Measurements from ENCODE around the gene CACFD1.

Gene CACFD1

DNA sequence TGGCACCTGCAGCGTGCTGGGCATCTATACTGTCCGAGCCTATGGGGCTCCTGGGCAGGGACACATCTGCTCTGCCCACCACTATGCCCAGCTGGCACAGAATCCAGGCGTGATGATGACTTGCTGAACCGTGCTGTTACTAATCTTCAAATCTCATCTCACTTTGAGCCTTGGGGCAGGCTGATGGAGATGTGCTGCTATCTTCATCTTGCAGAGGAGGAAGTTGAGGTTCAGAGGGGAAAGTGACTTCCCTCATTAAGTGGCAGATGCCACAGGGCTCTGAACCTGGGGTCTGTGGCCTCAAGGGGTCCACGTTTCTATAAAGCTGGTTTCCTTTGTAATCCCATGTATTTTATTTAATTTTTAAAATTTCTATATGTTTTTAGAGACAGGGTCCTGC, 14.4 kb downstream of the CACFD1 start:
- no peak for TF ChIP-seq FOXK2 (IDR thresholded peaks at IDR 0.05)
- ChIA-PET POLR2A (no interaction called here), CTCF (no interaction called here)
- DNase-seq (ENCODE audit: extremely low spot score), result no peak

DNA sequence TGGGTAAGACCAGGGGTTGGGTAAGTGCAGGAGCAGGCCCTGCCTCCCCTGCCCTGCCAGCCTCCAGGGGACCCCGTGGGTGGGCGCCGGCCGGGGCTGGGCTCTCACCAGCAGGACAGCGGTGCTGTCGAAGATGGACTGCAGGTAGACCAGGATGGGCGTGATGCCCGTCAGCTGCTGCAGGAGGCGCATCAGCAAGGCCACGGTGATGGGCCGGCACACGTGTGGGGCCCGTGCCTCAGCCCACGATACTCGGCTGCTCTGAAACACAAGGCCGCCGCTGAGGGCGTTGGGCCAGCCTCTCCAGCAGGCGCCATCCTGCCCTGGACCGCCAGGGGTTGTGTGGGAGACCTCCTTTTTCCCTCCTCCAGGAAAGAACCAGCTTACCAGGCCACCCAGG, 15.1 kb downstream of the CACFD1 start:
- ChIA-PET POLR2A (no interaction called here), CTCF (no interaction called here)
- TF ChIP-seq FOXK2 (IDR thresholded peaks at IDR 0.05) (no peak), SP1 (IDR thresholded peaks at IDR 0.05) (no peak), FOXA1 (IDR thresholded peaks at IDR 0.05) (no peak), NFRKB (IDR thresholded peaks at IDR 0.05) (no peak), LEF1 (IDR thresholded peaks at IDR 0.05; ENCODE audit: borderline replicate concordance) (no peak), ARNT (IDR thresholded peaks at IDR 0.05) (no peak), HDGF (IDR thresholded peaks at IDR 0.05; ENCODE audit: borderline replicate concordance) (no peak), CTBP1 (IDR thresholded peaks at IDR 0.05; ENCODE audit: borderline replicate concordance) (no peak), TARDBP (IDR thresholded peaks at IDR 0.05) (no peak)
- DNase-seq (ENCODE audit: extremely low spot score), result no peak

DNA sequence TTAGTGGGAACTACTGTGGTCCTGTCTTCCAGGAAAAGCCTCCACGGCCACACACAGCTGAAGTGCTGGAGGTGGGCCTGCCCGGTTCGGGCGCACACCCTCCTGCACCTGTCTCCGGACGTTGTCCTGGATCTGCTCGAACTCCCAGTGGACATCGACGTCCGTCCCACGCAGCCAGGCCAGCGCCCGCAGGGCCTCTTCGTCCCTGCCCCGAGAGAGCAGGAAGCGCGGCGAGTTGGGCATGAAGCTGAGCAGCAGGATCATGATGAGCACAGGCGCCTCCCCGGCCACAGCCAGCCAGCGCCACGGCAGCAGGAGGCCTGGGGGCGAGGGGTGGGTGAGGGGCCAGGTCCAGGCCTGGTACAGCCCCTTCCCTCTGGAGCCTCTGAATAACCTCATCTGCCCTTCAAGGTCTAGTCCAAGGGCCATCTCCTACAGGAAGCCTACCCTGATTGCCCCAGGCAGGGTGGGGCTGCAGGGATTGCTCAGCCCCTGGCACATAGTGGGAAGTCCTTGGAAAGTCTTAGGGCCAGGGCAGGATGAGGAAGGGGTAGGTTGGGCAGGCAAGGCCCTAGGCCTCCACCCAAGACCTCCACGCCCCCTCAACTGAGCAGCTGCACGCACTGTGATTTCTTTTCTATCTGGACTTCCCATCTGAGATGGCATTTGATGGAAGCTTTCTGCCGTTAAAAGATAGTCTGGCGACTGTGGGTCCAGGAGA, 15.7 kb downstream of the CACFD1 start:
- ChIA-PET CTCF (no interaction called here), POLR2A (no interaction called here)
- no peak for TF ChIP-seq FOXM1 (IDR thresholded peaks at IDR 0.05; ENCODE audit: borderline replicate concordance)
- TF ChIP-seq LEF1 (IDR thresholded peaks at IDR 0.05; ENCODE audit: borderline replicate concordance), result no peak
- no peak for TF ChIP-seq TARDBP (IDR thresholded peaks at IDR 0.05)
- no peak for TF ChIP-seq L3MBTL2 (conservative IDR thresholded peaks at IDR 0.05)
- no peak for TF ChIP-seq SUZ12 (IDR thresholded peaks at IDR 0.05)
- TF ChIP-seq ELF4 (IDR thresholded peaks at IDR 0.05), result no peak
- no peak for TF ChIP-seq HDGF (IDR thresholded peaks at IDR 0.05; ENCODE audit: borderline replicate concordance)
- TF ChIP-seq CTBP1 (IDR thresholded peaks at IDR 0.05; ENCODE audit: borderline replicate concordance), result no peak
- no peak for TF ChIP-seq ARNT (IDR thresholded peaks at IDR 0.05)
- TF ChIP-seq NFRKB (IDR thresholded peaks at IDR 0.05), result no peak
- TF ChIP-seq ZNF384 (IDR thresholded peaks at IDR 0.05), result no peak
- no peak for TF ChIP-seq BHLHE40 (IDR thresholded peaks at IDR 0.05; ENCODE audit: borderline replicate concordance)
- no peak for TF ChIP-seq SP1 (IDR thresholded peaks at IDR 0.05)
- no peak for DNase-seq (ENCODE audit: extremely low spot score)

DNA sequence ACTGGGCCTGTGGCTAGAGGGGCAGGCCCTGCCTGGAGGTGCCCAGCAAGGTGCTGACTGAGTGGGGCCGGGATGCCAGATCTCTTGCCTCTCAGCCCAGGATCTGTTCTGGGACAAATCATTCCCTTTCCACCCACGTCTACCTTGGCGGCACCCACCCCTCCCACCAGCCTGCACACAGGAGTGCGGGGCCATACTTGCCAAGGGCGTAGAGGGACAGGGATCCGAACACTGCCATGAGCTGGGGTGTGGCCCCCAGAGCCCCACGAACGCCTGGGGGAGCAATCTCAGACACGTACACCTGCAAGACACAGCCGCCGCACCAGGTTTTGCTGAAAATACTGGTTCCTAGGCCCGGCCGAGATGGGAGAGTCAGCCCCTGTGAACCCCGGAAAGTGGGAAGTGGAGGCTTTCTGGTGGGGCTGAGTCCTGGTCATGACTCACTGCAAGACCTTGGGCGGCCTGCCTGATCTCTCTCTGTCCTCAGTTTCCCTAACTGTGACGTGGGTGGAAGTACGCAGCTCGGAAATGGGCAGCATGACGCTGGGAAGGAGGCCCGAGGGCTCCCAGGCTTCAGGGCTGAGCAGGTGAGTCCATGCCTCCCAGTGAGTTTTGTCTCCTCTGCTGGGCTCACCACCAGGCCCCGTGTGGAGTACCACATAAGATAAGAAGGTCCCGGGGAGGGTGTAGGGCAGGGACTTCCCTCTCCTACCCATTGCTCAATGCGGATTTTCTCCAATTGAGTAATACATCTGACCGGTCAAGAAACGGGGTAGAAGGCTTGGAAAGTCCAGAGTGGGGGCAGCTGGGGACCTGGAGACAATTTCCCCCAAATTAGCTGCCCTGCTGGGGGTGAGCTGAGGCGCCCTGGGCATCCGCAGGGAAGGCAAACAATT, 16.5 kb downstream of the CACFD1 start:
- DNase-seq (ENCODE audit: extremely low spot score), result no peak
- TF ChIP-seq ELF4 (IDR thresholded peaks at IDR 0.05), result no peak
- no peak for TF ChIP-seq CTBP1 (IDR thresholded peaks at IDR 0.05; ENCODE audit: borderline replicate concordance)
- TF ChIP-seq L3MBTL2 (conservative IDR thresholded peaks at IDR 0.05), result no peak
- TF ChIP-seq FOXK2 (IDR thresholded peaks at IDR 0.05), result no peak
- no peak for TF ChIP-seq NFRKB (IDR thresholded peaks at IDR 0.05)
- no peak for TF ChIP-seq ARNT (IDR thresholded peaks at IDR 0.05)
- TF ChIP-seq, protein P1, sequence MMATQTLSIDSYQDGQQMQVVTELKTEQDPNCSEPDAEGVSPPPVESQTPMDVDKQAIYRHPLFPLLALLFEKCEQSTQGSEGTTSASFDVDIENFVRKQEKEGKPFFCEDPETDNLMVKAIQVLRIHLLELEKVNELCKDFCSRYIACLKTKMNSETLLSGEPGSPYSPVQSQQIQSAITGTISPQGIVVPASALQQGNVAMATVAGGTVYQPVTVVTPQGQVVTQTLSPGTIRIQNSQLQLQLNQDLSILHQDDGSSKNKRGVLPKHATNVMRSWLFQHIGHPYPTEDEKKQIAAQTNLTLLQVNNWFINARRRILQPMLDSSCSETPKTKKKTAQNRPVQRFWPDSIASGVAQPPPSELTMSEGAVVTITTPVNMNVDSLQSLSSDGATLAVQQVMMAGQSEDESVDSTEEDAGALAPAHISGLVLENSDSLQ (IDR thresholded peaks at IDR 0.05), result no peak
- no peak for TF ChIP-seq BHLHE40 (IDR thresholded peaks at IDR 0.05; ENCODE audit: borderline replicate concordance)
- TF ChIP-seq HDGF (IDR thresholded peaks at IDR 0.05; ENCODE audit: borderline replicate concordance), result no peak
- no peak for TF ChIP-seq FOXM1 (IDR thresholded peaks at IDR 0.05; ENCODE audit: borderline replicate concordance)
- no peak for TF ChIP-seq SUZ12 (IDR thresholded peaks at IDR 0.05)
- TF ChIP-seq TARDBP (IDR thresholded peaks at IDR 0.05), result no peak
- no peak for TF ChIP-seq ZNF384 (IDR thresholded peaks at IDR 0.05)
- no peak for TF ChIP-seq SP1 (IDR thresholded peaks at IDR 0.05)
- no peak for TF ChIP-seq FOXA1 (IDR thresholded peaks at IDR 0.05)
- no peak for TF ChIP-seq LEF1 (IDR thresholded peaks at IDR 0.05; ENCODE audit: borderline replicate concordance)
- ChIA-PET CTCF (no interaction called here), POLR2A (no interaction called here)

DNA sequence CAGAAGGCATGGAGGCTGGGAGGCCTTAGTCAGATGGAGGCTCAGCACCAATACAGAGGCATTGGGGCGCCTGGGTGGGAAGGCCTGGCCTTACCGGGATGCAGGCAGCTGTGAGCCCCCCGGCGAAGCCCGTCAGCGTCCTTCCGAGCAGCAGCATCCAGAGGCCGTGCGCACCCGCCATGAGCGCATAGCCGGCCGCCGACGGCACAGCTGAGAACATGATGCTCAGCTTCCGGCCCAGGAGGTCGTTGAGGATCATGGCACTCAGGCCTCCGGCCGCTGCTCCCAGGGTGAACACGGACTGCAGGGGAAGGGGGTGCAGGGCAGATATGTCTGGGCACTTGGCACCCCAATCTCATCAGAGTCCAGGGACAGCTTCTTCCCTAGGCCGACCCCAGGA, 17.2 kb downstream of the CACFD1 start:
- TF ChIP-seq CTBP1 (IDR thresholded peaks at IDR 0.05; ENCODE audit: borderline replicate concordance) (no peak), SUZ12 (IDR thresholded peaks at IDR 0.05) (no peak), FOXK2 (IDR thresholded peaks at IDR 0.05) (no peak), FOXM1 (IDR thresholded peaks at IDR 0.05; ENCODE audit: borderline replicate concordance) (no peak), ELF4 (IDR thresholded peaks at IDR 0.05) (no peak), ARNT (IDR thresholded peaks at IDR 0.05) (no peak), L3MBTL2 (conservative IDR thresholded peaks at IDR 0.05) (no peak), SP1 (IDR thresholded peaks at IDR 0.05) (no peak), HDGF (IDR thresholded peaks at IDR 0.05; ENCODE audit: borderline replicate concordance) (no peak)
- TF ChIP-seq, protein P1 (IDR thresholded peaks at IDR 0.05), result no peak
- ChIA-PET CTCF (no interaction called here), POLR2A (no interaction called here)
- no peak for DNase-seq (ENCODE audit: extremely low spot score)

DNA sequence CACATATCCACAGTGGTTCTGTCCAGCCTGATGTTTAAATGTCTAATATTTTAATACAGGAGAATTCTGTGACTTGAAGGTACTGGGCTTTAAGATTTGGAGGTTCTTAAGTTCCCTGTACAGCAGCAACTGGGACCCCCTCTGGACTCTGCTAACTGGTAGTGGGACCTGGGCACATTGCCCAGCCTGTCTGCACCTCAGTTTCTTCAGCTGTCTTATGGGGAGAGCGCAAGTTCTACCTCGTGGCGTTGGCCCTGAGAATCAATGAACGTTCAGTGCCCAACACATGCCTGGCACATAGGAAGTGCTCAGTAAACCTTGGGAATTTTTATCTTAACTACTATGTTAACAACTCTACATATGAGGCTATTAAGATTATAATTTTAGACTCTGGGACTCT, 17.7 kb downstream of the CACFD1 start:
- DNase-seq (ENCODE audit: extremely low spot score), result no peak
- ChIA-PET POLR2A (interaction anchor here (1.4 kb wide), 1 partner anchor 102 kb away, joined by 6 read pairs; no protein-coding TSS in a partner anchor), CTCF (no interaction called here)
- TF ChIP-seq LEF1 (IDR thresholded peaks at IDR 0.05; ENCODE audit: borderline replicate concordance) (no peak), SUZ12 (IDR thresholded peaks at IDR 0.05) (no peak), HDGF (IDR thresholded peaks at IDR 0.05; ENCODE audit: borderline replicate concordance) (no peak), FOXA1 (IDR thresholded peaks at IDR 0.05) (no peak), ZNF384 (IDR thresholded peaks at IDR 0.05) (no peak), BHLHE40 (IDR thresholded peaks at IDR 0.05; ENCODE audit: borderline replicate concordance) (no peak), NFRKB (IDR thresholded peaks at IDR 0.05) (no peak), ARNT (IDR thresholded peaks at IDR 0.05) (no peak), FOXM1 (IDR thresholded peaks at IDR 0.05; ENCODE audit: borderline replicate concordance) (no peak), FOXK2 (IDR thresholded peaks at IDR 0.05) (no peak), ELF4 (IDR thresholded peaks at IDR 0.05) (no peak), TARDBP (IDR thresholded peaks at IDR 0.05) (no peak), SP1 (IDR thresholded peaks at IDR 0.05) (no peak), L3MBTL2 (conservative IDR thresholded peaks at IDR 0.05) (no peak), CTBP1 (IDR thresholded peaks at IDR 0.05; ENCODE audit: borderline replicate concordance) (no peak)
- TF ChIP-seq, protein P1 (IDR thresholded peaks at IDR 0.05), result no peak

Measured in HEK293T (cell line).